Ramos (cell line): ENCODE data around the gene CD300LB.
"Not testable (repeated sequence)": the region's sequence is repeated elsewhere in the genome, so short reads cannot be mapped to it uniquely, and the experiment has no call there.

ENCODE experiments used
- in situ Hi-C: fragments of 300-500 bp; cut with MboI; formaldehyde crosslinking; loops from one replicate; pipeline ENCODE4 v1.14.3; 2022; ENCODE audit warnings: low sequenced_read_pairs; ENCODE audit not compliant: unreplicated experiment

CD300LB gene

DNA sequence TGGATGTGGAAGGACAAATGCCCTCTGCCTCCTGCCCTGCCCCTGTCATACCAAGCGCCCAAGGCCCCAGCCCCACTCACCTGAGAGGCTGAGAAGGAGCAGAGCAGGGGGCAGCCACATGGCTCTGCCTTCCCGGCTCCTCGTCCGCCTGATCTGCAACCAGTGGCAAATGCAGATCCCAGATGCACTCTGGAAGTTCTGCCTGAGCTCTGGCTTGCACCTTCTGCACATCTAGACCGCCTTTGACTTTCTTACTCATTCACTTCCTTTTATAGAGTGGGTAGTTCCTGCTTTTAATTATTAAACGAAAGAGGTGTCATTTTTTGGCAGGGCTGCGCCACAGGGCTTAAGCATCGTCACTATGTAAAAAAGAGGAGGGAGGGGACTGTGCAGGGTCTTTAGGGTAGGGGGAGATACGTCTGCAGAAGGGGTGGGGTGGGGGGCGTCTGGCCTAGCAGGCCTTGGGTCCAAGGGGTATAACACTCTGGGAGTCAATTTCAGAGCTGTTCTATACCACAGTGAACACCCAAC, at the start of gene CD300LB:
Gene CD300LB, minus strand, starts transcription at position 245 of the 531 bp plus-strand sequence. Its CDS starts 125 bp downstream, at position 120.
- in situ Hi-C loops = no loop called here

DNA sequence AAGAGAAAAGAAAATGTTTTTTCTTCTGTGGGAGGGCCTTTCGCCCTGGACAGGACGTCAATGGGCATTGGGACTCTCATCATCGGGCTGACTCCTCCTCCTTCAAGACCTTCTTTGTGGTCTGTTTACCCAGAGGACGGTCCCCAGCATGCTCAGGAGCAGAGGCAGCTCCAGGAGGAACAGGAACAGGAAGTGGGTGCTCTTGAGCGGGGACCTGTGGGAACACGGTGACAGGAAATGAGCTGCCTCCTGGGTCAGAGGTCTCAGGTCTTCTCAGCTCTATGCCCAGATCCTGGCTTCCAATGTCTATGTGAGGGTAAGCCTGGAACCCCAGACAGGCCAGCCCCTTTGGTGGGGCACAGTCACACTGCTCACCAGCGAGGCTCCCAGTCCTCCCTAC, 48.6 kb upstream of the CD300LB start:
- in situ Hi-C loops = no loop called here

DNA sequence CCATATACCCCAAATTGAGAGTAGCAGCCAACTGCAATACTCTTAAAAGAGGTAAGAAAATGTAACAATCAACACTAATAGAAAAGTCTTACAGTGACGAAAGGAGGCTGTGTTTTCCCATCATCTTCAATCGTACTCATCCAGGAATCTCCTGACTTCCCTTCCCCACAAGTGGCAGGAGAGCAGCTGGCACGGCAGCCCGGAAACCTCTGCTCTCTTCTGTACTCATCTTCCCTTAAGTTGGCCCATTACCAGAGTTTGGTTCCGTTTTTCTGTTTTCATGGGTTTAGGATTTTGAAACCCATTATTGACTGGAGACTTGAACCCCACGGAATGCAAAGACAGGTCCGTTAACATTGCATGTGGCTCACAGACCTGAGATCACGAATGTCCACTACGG, 47.7 kb upstream of the CD300LB start:
- in situ Hi-C loops = no loop called here

DNA sequence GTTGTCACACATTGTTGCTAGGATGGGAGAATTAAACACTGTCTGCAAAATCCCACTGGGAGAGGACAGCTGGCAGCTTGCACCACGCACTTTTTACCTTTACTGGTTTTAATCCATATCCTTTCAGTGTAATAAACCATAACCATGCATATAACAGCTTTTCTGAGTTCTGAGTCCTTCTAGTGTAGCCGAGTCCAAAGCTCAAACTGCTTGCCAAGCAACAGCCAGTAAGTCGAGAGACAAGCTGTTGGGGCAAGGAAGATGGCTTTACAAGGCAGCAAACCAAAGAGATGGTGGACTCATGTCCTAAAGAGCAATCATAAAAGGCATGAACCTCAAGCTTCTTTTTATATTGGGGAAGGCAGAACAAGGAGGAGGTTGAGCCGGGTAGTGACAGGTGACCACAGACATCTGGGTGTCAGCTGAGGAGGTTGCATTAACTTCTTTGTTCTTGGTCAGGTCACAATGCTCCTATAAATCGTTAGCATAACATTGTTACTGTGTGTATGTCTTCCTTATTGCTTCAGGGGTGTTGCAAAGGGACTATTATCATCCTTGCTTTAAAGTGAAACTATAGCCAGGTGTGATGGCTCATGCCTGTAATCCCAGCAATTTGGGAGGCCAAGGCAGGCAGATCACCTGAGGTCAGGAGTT, 43.3 kb upstream of the CD300LB start:
- in situ Hi-C loops = no loop called here

DNA sequence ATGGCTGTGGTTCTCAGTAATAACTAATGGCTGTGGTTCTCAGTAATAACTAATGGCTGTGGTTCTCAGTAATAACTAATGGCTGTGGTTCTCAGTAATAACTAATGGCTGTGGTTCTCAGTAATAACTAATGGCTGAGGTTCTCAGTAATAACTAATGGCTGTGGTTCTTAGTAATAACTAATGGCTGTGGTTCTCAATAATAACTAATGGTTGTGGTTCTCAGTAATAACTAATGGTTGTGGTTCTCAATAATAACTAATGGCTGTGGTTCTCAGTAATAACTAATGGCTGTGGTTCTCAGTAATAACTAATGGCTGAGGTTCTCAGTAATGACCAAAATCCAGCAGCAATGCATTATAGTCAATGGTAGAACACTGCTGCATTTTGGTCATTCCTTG, 42.4 kb upstream of the CD300LB start:
- in situ Hi-C loops = not testable (repeated sequence)

DNA sequence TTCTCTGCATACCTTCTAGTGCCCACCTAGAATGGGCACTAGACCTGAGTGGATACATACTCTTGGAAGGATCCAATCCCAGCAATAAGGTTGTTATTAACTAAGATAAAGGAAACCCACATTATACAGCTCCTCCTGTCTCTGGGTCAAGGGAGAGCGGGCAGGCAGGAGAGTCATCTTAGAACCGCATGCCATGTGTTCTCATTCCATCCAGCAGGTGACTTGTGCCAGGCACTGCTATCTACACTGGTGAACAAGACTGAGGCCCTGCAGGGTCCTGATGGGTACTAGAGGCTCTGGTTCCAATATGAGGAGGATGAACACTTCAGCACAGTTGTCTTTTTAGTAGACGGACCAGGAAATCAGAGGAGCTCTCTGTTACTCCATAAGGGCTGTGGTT, 41.9 kb upstream of the CD300LB start:
- in situ Hi-C loops = no loop called here

DNA sequence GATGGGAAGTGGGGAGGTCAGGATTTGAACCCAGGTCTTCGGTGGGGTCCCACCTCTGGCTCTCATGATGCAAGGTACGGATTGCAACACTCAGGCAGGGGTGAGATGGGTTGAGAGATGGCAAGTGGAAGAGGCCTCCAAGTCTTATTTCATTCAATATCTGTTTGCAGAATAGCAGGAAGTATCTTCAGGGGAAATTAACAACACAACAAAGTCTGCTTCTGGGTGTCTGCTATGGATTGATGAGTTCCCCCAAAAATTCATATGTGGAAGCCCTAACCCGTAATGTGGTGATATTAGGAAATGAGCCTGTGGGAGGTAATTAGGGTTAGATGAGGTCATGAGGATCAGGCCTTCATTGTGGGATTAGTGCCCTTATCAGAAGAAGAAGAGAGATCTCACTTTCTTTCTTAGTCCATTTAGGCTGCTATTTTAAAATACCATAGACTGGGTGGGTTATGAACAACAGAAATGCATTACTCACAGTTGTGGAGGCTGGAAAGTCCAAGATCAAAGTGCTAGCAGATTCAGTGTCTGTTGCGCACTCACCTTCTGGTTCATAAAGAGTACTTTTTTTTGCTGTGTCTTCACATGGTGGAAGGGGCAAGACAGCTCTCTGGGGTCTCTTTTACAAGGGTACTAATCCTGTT, 40.5 kb upstream of the CD300LB start:
- in situ Hi-C loops = no loop called here

DNA sequence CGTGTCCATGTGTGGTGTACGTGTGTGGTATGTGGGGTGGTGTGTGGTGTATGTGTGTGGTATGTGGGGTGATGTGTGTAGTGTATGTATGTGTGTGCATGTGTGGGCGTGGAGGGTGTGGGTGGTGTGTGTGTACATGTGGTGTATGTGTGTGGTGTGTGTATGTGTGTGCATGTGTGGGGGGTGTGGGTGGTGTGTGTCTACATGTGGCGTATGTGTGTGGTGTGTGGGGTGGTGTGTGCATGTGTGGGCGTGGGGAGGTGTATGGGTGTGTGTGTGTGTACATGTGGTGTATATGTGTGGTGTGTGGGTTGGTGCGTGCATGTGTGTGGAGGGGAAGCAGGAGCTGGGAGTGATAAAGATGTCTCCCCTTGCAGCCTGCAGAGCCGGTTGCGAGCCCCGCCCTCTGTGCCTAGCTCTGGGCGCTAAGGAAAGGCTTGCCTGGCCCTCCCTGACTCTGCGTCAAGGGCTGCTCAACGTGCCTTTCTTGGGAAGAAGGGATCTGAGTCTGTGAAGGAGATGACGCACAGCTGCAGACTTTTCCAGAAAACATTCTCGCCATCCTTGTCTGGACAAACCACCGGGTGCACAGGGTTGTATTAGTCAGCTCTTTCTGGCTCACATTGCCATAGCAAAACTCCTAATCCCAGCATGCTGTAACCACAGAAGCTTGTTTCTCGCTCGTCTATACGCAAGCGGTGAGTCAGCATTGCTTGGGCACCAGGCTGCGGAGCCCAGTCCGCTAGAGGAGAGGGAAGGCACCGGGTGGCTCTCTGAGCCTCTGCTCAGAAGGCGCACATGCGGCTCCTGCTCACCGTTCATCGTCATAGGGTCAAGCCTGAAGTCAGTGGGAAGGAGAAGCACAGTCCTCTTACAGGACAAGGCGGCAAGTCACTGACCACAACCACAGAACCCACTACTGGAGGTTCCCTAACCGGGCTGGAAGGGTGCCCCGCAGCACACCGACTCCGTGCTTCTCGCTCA, 38.0 kb upstream of the CD300LB start:
- in situ Hi-C loops = no loop called here

DNA sequence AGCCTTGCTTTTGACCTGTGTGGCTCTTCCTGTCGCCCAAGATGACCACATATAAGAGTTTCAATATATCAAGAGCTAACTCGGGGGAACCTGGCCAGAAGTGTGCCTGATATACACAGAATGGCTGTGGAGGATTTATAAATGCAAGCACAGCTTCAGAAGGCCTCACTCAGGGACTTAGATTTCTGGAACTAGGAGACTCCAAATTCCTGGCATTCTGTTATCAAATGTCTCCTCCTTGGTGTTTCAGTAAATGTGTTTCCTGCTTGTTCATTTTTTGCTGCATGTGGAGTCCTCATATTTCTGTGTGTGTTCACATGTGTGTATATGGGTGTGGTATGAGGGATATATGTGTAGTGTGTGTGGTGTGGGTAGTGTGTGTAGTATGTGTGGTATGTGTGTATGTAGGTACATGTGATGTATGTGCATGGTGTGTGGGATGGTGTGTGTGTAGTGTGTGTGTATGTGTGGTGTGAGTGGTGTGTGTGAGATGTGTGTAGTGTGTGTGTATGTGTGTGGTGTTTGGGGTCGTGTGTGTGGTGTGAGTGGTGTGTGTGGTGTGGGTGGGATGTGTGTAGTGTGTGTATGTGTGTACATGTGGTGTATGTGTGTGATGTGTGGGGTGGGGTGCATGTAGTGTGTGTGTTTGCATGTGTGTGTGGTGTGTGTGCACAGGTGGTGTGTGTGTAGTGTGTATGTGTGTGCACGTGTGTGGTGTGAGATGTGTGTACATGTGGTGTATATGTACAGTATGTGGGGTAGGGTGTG, 37.0 kb upstream of the CD300LB start:
- in situ Hi-C loops = no loop called here

DNA sequence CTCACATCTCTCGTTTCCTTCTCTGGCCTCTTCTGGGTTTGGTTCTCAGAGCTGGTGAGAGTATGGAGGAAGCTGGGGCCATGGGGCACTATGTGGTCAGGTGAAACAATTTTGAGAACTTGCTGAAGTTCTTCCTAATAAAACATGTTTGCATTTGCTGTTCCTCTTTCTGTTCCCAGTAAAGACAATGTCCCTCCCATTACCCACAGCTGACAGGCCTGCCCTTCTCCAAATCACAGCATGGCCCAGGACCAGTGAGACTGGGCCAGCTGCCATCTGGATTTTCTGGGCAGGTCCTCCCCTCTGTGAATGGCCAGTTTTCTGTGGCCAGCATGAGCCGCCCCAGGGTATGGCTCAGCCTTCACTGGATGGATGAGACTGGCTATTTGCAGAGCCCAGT, 36.1 kb upstream of the CD300LB start, which contains the start of gene CD300H:
Gene CD300H, minus strand, starts transcription at position 113 of the 400 bp plus-strand sequence.
- in situ Hi-C loops = no loop called here

DNA sequence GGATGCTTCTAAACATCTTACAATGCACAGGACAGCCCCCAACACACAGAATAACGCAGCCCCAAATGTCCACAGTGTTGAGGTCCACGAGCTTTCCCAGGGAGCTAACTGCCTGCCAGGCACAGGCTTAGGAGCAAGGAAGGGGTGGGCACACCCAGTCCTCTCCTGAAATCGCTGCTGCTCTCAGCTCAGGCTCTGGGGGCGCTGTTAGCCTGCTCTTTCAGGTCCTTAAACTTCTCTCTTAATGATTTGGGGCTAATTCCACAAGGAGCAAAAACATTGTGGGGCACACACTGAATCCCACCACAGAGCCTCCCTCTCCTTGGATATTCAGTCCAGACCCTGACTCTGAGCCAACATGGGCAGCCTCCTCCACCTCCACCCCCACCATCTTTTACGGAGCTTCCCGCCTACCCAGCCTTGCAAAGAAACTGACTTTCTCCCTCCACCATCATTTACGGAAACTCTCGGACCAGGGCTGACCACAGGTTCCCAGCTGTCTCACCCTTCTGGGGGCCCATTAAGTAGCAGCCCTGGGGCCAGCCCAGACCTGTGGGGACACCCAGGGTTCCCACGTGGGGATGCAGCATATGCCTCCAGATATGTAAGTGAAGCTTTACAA, 35.0 kb upstream of the CD300LB start:
- in situ Hi-C loops = no loop called here

DNA sequence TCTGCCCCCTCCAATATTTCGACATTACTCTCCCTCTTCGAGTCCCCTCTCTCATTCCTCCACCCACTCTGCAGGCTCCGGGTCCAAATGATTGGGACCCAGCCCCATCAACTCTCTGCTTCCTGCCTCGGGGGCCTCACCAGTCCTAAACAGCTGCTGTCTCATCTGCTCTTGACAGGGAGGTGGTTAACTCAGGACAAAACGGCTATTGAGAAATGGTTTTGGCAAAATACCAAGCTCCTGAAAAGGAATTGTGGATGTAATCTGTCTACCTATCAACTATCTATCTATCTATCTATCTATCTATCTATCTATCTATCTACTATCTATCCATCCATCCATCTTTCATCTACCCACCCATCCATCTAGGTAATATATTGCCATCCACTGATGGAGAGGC, 33.9 kb upstream of the CD300LB start:
- in situ Hi-C loops = no loop called here

DNA sequence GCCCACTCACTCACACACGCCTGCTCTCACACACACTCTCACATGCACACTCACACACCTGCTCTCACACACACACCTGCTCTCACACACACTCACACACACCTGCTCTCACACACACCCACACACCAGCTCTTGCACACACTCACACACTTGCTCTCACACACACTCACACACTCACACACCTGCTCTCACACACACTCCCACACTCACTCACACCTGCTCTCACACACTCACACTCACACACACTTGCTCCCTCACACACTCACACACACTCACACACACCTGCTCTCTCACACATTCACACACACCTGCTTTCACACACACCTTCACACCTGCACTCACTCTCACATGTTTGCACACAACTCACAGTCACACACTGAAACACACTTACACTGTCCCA, 32.1 kb upstream of the CD300LB start:
- in situ Hi-C loops = no loop called here

DNA sequence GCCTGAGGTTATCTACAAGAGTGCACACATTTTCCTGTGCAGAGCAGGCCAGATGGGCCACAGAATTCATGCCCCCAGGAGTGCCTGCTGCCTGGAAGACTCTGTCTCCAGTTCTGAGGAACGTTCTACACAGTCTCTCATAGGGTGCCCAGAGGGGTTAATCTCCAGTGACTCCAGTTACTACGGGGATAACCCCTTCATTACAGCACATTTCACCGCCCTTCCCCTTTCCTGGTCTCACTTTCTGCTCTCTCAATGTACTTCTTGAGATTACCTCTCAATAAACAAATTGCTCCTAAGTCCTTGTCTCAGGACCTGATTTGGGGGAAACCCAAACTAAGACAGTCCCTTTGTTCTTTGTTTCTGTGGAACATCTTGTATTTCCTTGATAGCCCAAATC, 30.3 kb upstream of the CD300LB start:
- in situ Hi-C loops = no loop called here

DNA sequence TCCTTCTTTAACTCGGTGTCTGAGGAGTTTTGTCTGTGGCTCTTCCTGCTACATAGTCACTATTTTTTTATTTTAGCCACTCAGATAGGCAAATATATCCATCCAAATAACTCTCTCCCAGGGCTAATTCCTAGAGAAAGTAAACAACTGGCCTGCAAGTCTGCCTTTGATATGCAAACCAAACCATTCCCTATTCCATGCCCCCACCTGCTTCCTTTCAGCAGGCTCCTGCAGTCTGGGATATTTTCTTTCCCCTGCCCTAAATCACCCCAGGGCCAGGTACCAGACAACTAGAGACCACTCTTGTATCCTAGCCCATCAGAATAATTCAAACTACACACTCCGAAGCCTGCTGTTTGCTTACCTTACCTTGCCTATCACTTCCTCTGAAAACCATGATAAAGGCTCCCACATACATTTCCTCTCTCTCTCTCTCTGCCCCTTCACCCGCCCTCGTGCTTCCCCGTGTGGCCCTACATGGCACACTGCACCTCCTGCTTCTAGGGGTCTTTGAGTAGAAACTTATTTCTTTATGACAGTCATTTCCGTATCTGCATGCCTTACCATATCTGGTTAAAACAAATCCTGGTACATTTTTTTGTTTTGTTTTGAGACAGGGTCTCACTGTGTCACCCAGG, 27.7 kb upstream of the CD300LB start:
- in situ Hi-C loops = no loop called here

DNA sequence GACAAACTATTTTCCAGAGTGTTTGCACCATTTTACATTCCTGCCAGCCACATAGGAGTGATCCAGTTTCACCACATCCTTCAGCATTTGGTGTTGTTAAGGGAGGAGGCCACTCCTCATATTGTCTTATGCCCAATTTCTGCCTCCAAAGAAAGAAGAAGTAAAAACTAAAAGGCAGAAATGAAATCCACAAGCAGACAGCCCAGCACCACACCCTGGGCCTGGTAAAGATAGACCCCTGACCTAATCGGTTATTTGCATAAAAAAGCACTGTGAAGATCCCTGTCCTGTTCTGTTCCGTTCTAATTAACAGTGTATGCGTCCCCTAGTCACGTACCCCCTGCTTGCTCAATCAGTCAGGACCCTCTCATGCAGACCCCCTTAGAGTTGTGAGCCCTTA, 27.1 kb upstream of the CD300LB start:
- in situ Hi-C loops = not testable (repeated sequence)

DNA sequence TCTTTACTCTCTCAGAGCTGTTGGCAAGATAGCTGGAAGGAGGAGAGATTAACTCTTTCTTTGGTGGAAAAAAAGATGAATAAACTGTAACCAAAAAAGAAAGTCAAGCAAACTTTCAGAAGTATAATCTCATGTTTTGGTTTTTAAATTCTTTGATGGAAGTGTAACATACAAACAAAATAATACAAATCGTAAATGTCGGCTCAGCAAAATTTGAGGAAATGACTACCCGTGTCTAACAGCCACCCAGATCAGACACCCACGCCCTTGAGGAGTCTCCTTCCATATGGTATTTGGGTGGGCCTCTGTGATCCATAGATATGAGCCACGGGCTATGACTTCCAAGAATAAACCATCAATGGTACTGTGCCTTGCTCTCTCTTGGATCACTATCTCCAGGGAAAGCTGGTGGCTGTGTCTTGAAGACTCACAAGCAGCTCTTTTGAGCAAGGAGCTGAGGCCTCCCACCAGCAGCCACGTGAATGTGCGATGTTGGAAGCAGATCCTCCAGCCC, 24.2 kb upstream of the CD300LB start:
- in situ Hi-C loops = no loop called here

DNA sequence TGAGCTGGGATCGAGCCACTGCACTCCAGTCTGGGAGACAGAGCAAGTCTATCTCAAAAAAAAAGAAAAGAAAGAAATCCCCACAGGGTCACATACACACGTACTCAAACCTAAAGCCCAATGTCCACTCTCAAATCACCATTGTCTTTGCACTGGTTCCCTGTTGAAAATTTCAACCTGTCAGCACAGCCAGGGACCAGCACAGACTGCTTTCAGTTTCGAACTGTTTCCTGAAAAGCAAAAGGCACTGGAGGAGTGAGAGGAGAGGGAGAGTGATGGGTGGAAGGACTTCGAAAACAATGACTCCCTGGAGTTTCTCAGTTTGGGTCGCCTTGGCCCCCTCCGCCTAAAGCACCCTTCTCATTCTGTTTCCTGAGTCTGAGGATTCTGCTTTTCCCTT, 23.6 kb upstream of the CD300LB start:
- in situ Hi-C loops = no loop called here

DNA sequence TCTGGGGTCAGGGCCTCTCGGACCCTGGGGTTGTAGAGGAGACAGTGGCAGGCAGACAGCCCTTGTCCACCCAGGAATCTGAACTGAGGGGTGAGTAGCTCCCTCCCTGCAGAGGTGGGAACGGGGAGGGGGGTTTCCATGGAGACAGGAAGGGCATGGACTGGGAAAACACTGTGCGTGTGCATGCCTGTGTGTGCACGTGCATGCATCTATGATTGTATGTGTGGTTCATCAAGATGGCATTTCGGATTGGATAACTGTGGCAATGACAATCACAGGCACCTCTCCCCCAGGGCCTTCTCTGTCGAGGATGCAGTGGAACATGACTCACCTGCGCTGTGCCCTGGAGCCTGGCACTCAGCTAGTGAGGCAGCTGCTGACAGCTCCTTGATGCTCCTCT, 20.8 kb upstream of the CD300LB start:
- in situ Hi-C loops = no loop called here
